ENCODE results near the gene C6orf47. TPM values are rescaled to one million over a fixed set of nuclear protein-coding genes. Genes with fewer than 3 reads are reported as not detected.

The C6orf47 gene
- polyA plus RNA-seq, 1 donor from 2014 or later = 17.2 TPM

GRCh38 chr6:31708224-31708623 is 47.6 kb upstream of the C6orf47 start:
- Histone ChIP-seq H2AFZ (ENCODE audit: low read depth, low read length) (no peak overlapping the region), H3K27ac (ENCODE audit: low read length) (no peak overlapping the region), H3K9ac (ENCODE audit: low read length) (no peak overlapping the region), H3K9me2 (ENCODE audit: insufficient read depth, low read length) (no peaks in the 10 kb centered on the region), H3F3A (ENCODE audit: insufficient read depth, low read length, poor library complexity, severe bottlenecking) (no peaks in the 10 kb centered on the region), H3K36me3 (ENCODE audit: insufficient read depth, low read length) (no peaks in the 10 kb centered on the region), H3K4me2 (ENCODE audit: low read length) (no peak overlapping the region), H3K9me3 (ENCODE audit: low read length) (no peaks in the 10 kb centered on the region), H3K27me3 (ENCODE audit: insufficient read depth, low read depth, low read length) (no peaks in the 10 kb centered on the region), H3K79me2 (replicated peaks; ENCODE audit: insufficient read depth, low read length) (no peaks in the 10 kb centered on the region), H4K20me1 (ENCODE audit: insufficient read depth) (no peaks in the 10 kb centered on the region), H3K4me3 (ENCODE audit: low read length) (no peak overlapping the region)
- TF ChIP-seq POLR2AphosphoS5 (IDR thresholded peaks at IDR 0.05) = no peak

GRCh38 chr6:31707701-31708100 is 47.1 kb upstream of the C6orf47 start:
- Histone ChIP-seq H3K9me2 (ENCODE audit: insufficient read depth, low read length) (no peaks in the 10 kb centered on the region), H3F3A (ENCODE audit: insufficient read depth, low read length, poor library complexity, severe bottlenecking) (no peaks in the 10 kb centered on the region), H3K4me3 (ENCODE audit: low read length) (no peak overlapping the region), H3K9me3 (ENCODE audit: low read length) (no peaks in the 10 kb centered on the region), H3K36me3 (ENCODE audit: insufficient read depth, low read length) (no peaks in the 10 kb centered on the region), H3K27me3 (ENCODE audit: insufficient read depth, low read depth, low read length) (no peaks in the 10 kb centered on the region), H2AFZ (ENCODE audit: low read depth, low read length) (no peak overlapping the region), H3K9ac (ENCODE audit: low read length) (no peak overlapping the region), H3K4me2 (ENCODE audit: low read length) (no peak overlapping the region), H4K20me1 (ENCODE audit: insufficient read depth) (no peaks in the 10 kb centered on the region), H3K79me2 (replicated peaks; ENCODE audit: insufficient read depth, low read length) (peaks cover 1% of the 10 kb centered on the region), H3K27ac (ENCODE audit: low read length) (no peak overlapping the region)
- no peak for TF ChIP-seq TAF1 (IDR thresholded peaks at IDR 0.05; ENCODE audit: low read depth)
- no peak for TF ChIP-seq REST (IDR thresholded peaks at IDR 0.05; ENCODE audit: borderline replicate concordance)
- no peak for TF ChIP-seq RAD21 (conservative IDR thresholded peaks at IDR 0.05)
- no peak for TF ChIP-seq EZH2 (IDR thresholded peaks at IDR 0.05; ENCODE audit: borderline replicate concordance, insufficient read depth, low read length, poor library complexity, severe bottlenecking)
- no peak for TF ChIP-seq CTCF (IDR thresholded peaks at IDR 0.05; ENCODE audit: poor library complexity, severe bottlenecking)
- TF ChIP-seq MXI1 (conservative IDR thresholded peaks at IDR 0.05; ENCODE audit: poor library complexity, severe bottlenecking) = no peak
- no peak for TF ChIP-seq EP300 (conservative IDR thresholded peaks at IDR 0.05; ENCODE audit: poor library complexity, severe bottlenecking)
- no peak for TF ChIP-seq SMC3 (conservative IDR thresholded peaks at IDR 0.05; ENCODE audit: poor library complexity)
- TF ChIP-seq POLR2AphosphoS5 (IDR thresholded peaks at IDR 0.05) = no peak

GRCh38 chr6:31706599-31706998 is 46.0 kb upstream of the C6orf47 start, which contains the start of gene LY6G6F:
Gene LY6G6F, plus strand, starts transcription at chr6:31706866. Its CDS starts 41 bp downstream, at chr6:31706907.
- Histone ChIP-seq H3K9ac (ENCODE audit: low read length) (no peak within 1 kb of the TSS), H3K9me2 (ENCODE audit: insufficient read depth, low read length) (no peaks in the 10 kb centered on the region), H2AFZ (ENCODE audit: low read depth, low read length) (no peak within 1 kb of the TSS), H4K20me1 (ENCODE audit: insufficient read depth) (no peaks in the 10 kb centered on the region), H3K27ac (ENCODE audit: low read length) (no peak within 1 kb of the TSS), H3K4me3 (ENCODE audit: low read length) (no peak within 1 kb of the TSS), H3K9me3 (ENCODE audit: low read length) (no peaks in the 10 kb centered on the region), H3K36me3 (ENCODE audit: insufficient read depth, low read length) (no peaks in the 10 kb centered on the region), H3F3A (ENCODE audit: insufficient read depth, low read length, poor library complexity, severe bottlenecking) (no peaks in the 10 kb centered on the region), H3K79me2 (replicated peaks; ENCODE audit: insufficient read depth, low read length) (peaks cover 12% of the 10 kb centered on the region), H3K27me3 (ENCODE audit: insufficient read depth, low read depth, low read length) (no peaks in the 10 kb centered on the region), H3K4me2 (ENCODE audit: low read length) (no peak within 1 kb of the TSS)
- no peak for TF ChIP-seq CTCF (IDR thresholded peaks at IDR 0.05; ENCODE audit: poor library complexity, severe bottlenecking)
- no peak for TF ChIP-seq MXI1 (conservative IDR thresholded peaks at IDR 0.05; ENCODE audit: poor library complexity, severe bottlenecking)

Data from neural cell (in vitro differentiated cells).